Common myeloid progenitor, CD34-positive (primary cell): ENCODE results near the gene PLEKHJ1.

Source experiments
- CTCF ChIA-PET: fragments of 350-600 bp; sonication (Branson Sonifier 250); formaldehyde crosslinking; loops from one replicate; lab custom pipeline; 2021; ENCODE audit warnings: antibody characterized with exemption; lab: Charles Lee
- POLR2A ChIA-PET: fragments of 350-600 bp; sonication (Branson Sonifier 250); formaldehyde crosslinking; loops from one replicate; lab custom pipeline; 2021; ENCODE audit warnings: antibody characterized with exemption; lab: Charles Lee
- DNase-seq, 3 donors: peaks; one replicate each; pipeline versions ENCODE4 v3.0.0 to v3.0.0-alpha.2; 2013
- H3K27ac ChIP-seq, 2 experiments: 1 replicate in 1 of 2; 2 replicates in 1 of 2; pipeline ENCODE4 v1.7.0; 2013; ENCODE audit warnings: inconsistent platforms in 2 of 2, low read length in 2 of 2, mild to moderate bottlenecking in 2 of 2, low read depth in 1 of 2, moderate library complexity in 1 of 2; ENCODE audit not compliant: severe bottlenecking in 2 of 2, insufficient read depth in 1 of 2, poor library complexity in 1 of 2
- H3K27me3 ChIP-seq, 5 experiments: replicated peaks in 2 of 5; 1 replicate in 3 of 5; 2 replicates in 2 of 5; pipeline versions ENCODE4 v1.6.1 to v1.7.0; 2013; ENCODE audit warnings: low read length in 4 of 5, mild to moderate bottlenecking in 2 of 5, moderate library complexity in 2 of 5, inconsistent platforms in 1 of 5; ENCODE audit not compliant: insufficient read depth in 5 of 5, control insufficient read depth in 4 of 5
- H3K36me3 ChIP-seq, 4 experiments: 1 replicate in 2 of 4; 2 replicates in 2 of 4; pipeline versions ENCODE4 v1.6.1 to v1.7.0; 2013; ENCODE audit warnings: low read length in 3 of 4, control low read depth in 1 of 4, mild to moderate bottlenecking in 1 of 4; ENCODE audit not compliant: control insufficient read depth in 4 of 4, insufficient read depth in 4 of 4
- H3K4me1 ChIP-seq, 4 experiments: 1 replicate in 3 of 4; 2 replicates in 1 of 4; pipeline versions ENCODE4 v1.6.1 to v1.7.1; 2013; ENCODE audit warnings: low read length in 3 of 4, mild to moderate bottlenecking in 3 of 4, control low read depth in 1 of 4, inconsistent platforms in 1 of 4, moderate library complexity in 1 of 4; ENCODE audit not compliant: control insufficient read depth in 4 of 4, insufficient read depth in 4 of 4; ENCODE audit errors: control extremely low read depth in 1 of 4
- H3K4me3 ChIP-seq, 7 experiments: 1 replicate in 4 of 7; 2 replicates in 3 of 7; pipeline versions ENCODE4 v1.5.1 to v1.7.0; 2013; ENCODE audit warnings: mild to moderate bottlenecking in 7 of 7, low read length in 6 of 7, moderate library complexity in 6 of 7, inconsistent platforms in 2 of 7, low read depth in 2 of 7, control low read depth in 1 of 7; ENCODE audit not compliant: insufficient read depth in 4 of 7, control insufficient read depth in 1 of 7; ENCODE audit errors: extremely low read depth in 1 of 7
- H3K9me3 ChIP-seq, 5 experiments: 1 replicate in 4 of 5; 2 replicates in 1 of 5; pipeline versions ENCODE4 v1.6.1 to v1.7.1; 2013; ENCODE audit warnings: low read length in 4 of 5, mild to moderate bottlenecking in 2 of 5, inconsistent platforms in 1 of 5, low read depth in 1 of 5, moderate library complexity in 1 of 5; ENCODE audit not compliant: control insufficient read depth in 4 of 5, insufficient read depth in 2 of 5; ENCODE audit errors: control extremely low read depth in 1 of 5
- WGBS: methylation state at CpG from one replicate; pipeline ENCODE4 v1.1.5; 2013; ENCODE audit not compliant: insufficient coverage; 5-methylcytosine and 5-hydroxymethylcytosine counted together

PLEKHJ1 gene

GRCh38 chr19:2253106-2254063, 17.3 kb upstream of the PLEKHJ1 start:
- peak; percentile 46 to 71 (median 68) for DNase-seq
- peaks cover 0 to 53% (median 7%) of the 10 kb centered on the region in 5 experiments for H3K27me3 ChIP-seq
- peaks cover 0 to 49% (median 39%) of the 10 kb centered on the region in 4 experiments for H3K4me1 ChIP-seq
- H3K4me3 ChIP-seq: peak overlapping the region in 6 of 7 experiments; percentile 38 to 73 (median 59)
- H3K36me3 ChIP-seq: peaks cover 0 to 12% (median 5%) of the 10 kb centered on the region in 4 experiments
- ChIA-PET POLR2A (interaction anchor here (0.7 to 1.1 kb wide), 4 partner anchors 16 to 24 kb away, joined by 3 to 5 read pairs (median 4); no protein-coding TSS in a partner anchor), CTCF (interaction anchor here (0.9 to 7.5 kb wide), 9 partner anchors 10 to 102 kb away, joined by 3 to 52 read pairs (median 5); partner anchors contain the start of gene AP3D1)
- no peaks in the 10 kb centered on the region for H3K9me3 ChIP-seq
- 12% methylated on average over 76 of the region's 77 CpGs for WGBS
- H3K27ac ChIP-seq: no peak overlapping the region

- DNase-seq: no peak
- peaks cover 0 to 53% (median 7%) of the 10 kb centered on the region in 5 experiments for H3K27me3 ChIP-seq
- peaks cover 0 to 18% (median 8%) of the 10 kb centered on the region in 4 experiments for H3K36me3 ChIP-seq
- peak overlapping the region in 6 of 7 experiments; percentile 38 to 73 (median 59) for H3K4me3 ChIP-seq
- H3K27ac ChIP-seq: no peak overlapping the region
- H3K4me1 ChIP-seq: peaks cover 0 to 45% (median 37%) of the 10 kb centered on the region in 4 experiments
- ChIA-PET CTCF (interaction anchor here (1.0 to 7.5 kb wide), 6 partner anchors 9 to 101 kb away, joined by 3 to 52 read pairs (median 6); partner anchors contain the start of gene AP3D1), POLR2A (interaction anchor here (1.1 kb wide), 2 partner anchors 17 to 21 kb away, joined by 5 read pairs; no protein-coding TSS in a partner anchor)
- 24% methylated on average over 5 of the region's 18 CpGs for WGBS
- H3K9me3 ChIP-seq: no peaks in the 10 kb centered on the region
These were observed 16.6 kb upstream of the PLEKHJ1 start for GRCh38 chr19:2252797-2253105.

DNA sequence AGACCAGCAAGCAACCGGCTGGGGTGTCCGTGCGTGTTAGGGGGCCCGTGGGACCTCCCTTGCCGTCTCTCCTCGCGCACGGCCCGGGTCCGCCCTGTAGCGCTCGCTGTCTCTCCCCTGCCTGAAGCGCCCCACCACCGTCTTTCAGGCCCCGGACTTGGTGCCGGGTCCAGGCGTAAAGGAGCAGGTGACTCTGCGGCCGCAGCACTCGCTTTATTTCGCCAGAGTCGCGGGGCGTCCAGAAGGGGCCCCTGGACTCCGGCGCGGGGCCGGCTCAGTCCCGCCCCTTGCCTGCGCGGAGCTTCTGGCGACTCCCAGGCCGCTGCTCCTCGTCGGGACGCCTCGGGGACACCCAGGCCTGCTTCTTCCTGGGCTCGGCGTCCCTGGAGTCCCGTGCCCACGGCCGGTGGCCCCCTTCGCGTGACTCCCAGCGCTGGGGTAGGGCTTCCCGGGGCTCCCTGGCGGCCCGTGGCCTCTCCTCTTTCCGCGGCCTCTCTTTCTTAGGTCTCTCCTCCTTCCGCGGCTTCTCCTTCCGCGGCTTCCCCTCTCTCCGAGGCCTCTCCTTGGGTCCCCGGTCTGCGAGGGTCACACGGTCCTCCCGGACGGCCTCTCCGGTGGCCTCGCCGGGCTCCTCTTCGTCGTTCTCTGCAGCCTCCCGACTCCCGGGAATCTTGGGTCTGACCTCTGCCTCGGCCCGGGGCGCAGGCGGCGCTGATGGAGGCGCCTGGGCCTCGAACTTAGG, 16.1 kb upstream of the PLEKHJ1 start:
- H3K27me3 ChIP-seq: peaks cover 0 to 53% (median 7%) of the 10 kb centered on the region in 5 experiments
- H3K4me1 ChIP-seq: peaks cover 0 to 45% (median 37%) of the 10 kb centered on the region in 4 experiments
- no peak overlapping the region for H3K27ac ChIP-seq
- H3K9me3 ChIP-seq: no peaks in the 10 kb centered on the region
- WGBS: 3% methylated on average over 61 of the region's 74 CpGs
- ChIA-PET POLR2A (interaction anchor here (1.1 kb wide), 2 partner anchors 18 to 21 kb away, joined by 5 read pairs; no protein-coding TSS in a partner anchor), CTCF (interaction anchor here (1.0 to 7.5 kb wide), 6 partner anchors 9 to 101 kb away, joined by 3 to 52 read pairs (median 6); partner anchors contain the start of gene AP3D1)
- peak overlapping the region in 6 of 7 experiments; percentile 6 to 73 (median 59) for H3K4me3 ChIP-seq
- H3K36me3 ChIP-seq: peaks cover 0 to 22% (median 12%) of the 10 kb centered on the region in 4 experiments
- DNase-seq: no peak

DNA sequence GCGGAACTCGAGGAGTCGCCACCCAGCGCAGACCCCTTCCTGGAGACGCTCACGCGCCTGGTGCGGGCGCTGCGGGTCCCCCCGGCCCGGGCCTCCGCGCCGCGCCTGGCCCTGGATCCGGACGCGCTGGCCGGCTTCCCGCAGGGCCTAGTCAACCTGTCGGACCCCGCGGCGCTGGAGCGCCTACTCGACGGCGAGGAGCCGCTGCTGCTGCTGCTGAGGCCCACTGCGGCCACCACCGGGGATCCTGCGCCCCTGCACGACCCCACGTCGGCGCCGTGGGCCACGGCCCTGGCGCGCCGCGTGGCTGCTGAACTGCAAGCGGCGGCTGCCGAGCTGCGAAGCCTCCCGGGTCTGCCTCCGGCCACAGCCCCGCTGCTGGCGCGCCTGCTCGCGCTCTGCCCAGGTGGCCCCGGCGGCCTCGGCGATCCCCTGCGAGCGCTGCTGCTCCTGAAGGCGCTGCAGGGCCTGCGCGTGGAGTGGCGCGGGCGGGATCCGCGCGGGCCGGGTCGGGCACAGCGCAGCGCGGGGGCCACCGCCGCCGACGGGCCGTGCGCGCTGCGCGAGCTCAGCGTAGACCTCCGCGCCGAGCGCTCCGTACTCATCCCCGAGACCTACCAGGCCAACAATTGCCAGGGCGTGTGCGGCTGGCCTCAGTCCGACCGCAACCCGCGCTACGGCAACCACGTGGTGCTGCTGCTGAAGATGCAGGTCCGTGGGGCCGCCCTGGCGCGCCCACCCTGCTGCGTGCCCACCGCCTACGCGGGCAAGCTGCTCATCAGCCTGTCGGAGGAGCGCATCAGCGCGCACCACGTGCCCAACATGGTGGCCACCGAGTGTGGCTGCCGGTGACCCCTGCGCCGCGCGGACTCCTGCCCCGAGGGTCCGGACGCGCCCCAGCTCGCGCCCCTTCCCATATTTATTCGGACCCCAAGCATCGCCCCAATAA, 15.3 kb upstream of the PLEKHJ1 start:
- ChIA-PET CTCF (interaction anchor here (1.2 to 7.5 kb wide), 3 partner anchors 10 to 21 kb away, joined by 6 to 52 read pairs (median 7); no protein-coding TSS in a partner anchor), POLR2A (interaction anchor here (1.1 kb wide), 1 partner anchor 18 kb away, joined by 9 read pairs; no protein-coding TSS in a partner anchor)
- H3K9me3 ChIP-seq: no peaks in the 10 kb centered on the region
- H3K4me3 ChIP-seq: peak overlapping the region in 5 of 7 experiments; percentile 8 to 73 (median 57)
- peak in 2 of 3 donors; percentile 65 to 75 for DNase-seq
- H3K27ac ChIP-seq: no peak overlapping the region
- H3K27me3 ChIP-seq: peaks cover 0 to 53% (median 7%) of the 10 kb centered on the region in 5 experiments
- 3% methylated on average over 99 of the region's 125 CpGs for WGBS
- peaks cover 0 to 31% (median 21%) of the 10 kb centered on the region in 4 experiments for H3K36me3 ChIP-seq
- H3K4me1 ChIP-seq: peaks cover 0 to 45% (median 37%) of the 10 kb centered on the region in 4 experiments

DNA sequence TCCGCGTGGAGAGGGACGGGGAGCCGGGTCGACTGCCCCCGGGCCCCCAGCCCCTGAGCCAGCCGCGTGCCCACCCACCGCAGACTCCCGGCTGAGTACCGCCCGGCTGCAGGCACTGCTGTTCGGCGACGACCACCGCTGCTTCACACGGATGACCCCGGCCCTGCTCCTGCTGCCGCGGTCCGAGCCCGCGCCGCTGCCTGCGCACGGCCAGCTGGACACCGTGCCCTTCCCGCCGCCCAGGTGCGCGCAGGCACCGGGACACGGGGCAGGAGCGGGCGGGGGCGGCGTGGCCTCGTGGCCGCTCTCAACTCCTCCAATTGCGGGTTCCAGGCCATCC, 14.6 kb upstream of the PLEKHJ1 start:
- 14% methylated on average over 27 of the region's 40 CpGs for WGBS
- Histone ChIP-seq H3K27ac (no peak overlapping the region), H3K4me1 (peaks cover 0 to 43% (median 36%) of the 10 kb centered on the region in 4 experiments), H3K27me3 (peaks cover 0 to 53% (median 7%) of the 10 kb centered on the region in 5 experiments), H3K9me3 (no peaks in the 10 kb centered on the region), H3K36me3 (peaks cover 0 to 37% (median 26%) of the 10 kb centered on the region in 4 experiments), H3K4me3 (peak overlapping the region in 2 of 7 experiments; percentile 26 to 73)
- no peak for DNase-seq
- CTCF ChIA-PET: interaction anchor here (2.2 to 7.5 kb wide), 2 partner anchors 10 to 22 kb away, joined by 7 to 52 read pairs; no protein-coding TSS in a partner anchor
- POLR2A ChIA-PET: interaction anchor here (0.6 to 1.1 kb wide), 3 partner anchors 12 to 19 kb away, joined by 3 to 9 read pairs (median 4); no protein-coding TSS in a partner anchor
